Measurements from ENCODE around the gene NOS3. TPM values are rescaled to one million over a fixed set of nuclear protein-coding genes. Genes with fewer than 3 reads are reported as not detected.

The NOS3 gene
- total RNA-seq, 1 experiment from 2014 or later, result 59.8 TPM

DNA sequence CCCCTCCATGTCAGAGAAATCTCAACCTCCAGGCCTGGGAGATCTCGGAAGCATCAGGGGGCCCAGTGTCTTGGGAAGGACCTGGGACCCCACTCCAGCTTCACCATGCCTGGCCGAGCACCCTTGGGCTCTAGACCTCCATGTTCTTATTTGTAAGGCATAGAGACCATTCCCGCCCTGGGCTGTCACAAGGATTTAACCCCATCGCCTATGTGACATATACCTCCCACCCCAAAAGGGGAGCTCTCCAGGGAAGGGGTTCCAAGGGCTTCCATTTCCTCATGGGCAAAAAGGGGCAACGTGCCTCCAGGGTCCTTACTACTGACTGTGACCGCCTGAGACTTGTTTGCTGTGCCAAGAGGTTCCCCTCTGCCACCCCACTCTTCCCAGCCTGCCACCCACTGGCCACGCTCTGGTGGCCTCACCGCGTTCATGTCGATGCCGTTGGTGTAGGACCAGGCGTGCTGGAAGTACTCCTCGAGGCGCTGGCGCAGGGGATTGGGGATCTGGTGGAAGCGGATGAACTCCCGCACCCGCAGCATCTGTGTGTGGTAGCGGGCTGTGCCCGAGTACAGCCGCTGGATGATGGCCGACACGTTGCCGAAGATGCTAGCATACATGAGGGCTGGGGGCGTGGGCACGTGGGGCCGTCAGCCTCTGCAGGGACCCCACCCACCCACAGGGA, 40.2 kb upstream of the NOS3 start:
- H3K27me3 ChIP-seq (ENCODE audit: low read length), result no peaks in the 10 kb centered on the region
- H3K4me1 ChIP-seq (ENCODE audit: low read length), result no peaks in the 10 kb centered on the region
- DNase-seq, result no peak
- H3K9me2 ChIP-seq (replicated peaks; ENCODE audit: insufficient read depth, low read length), result no peaks in the 10 kb centered on the region
- no peak overlapping the region for H3K9ac ChIP-seq (ENCODE audit: low read length)
- no peak overlapping the region for H2AFZ ChIP-seq (ENCODE audit: low read length)
- no peaks in the 10 kb centered on the region for H3K9me3 ChIP-seq (ENCODE audit: low read length)
- no peak overlapping the region for H3K4me2 ChIP-seq (ENCODE audit: low read depth, low read length, poor library complexity, severe bottlenecking)
- no peaks in the 10 kb centered on the region for H3K36me3 ChIP-seq (ENCODE audit: insufficient read depth, low read length)
- H3K27ac ChIP-seq (ENCODE audit: low read length), result no peak overlapping the region
- H3K79me2 ChIP-seq (ENCODE audit: low read length), result no peaks in the 10 kb centered on the region
- no peak overlapping the region for H3K4me3 ChIP-seq (ENCODE audit: low read length)
- H4K20me1 ChIP-seq (ENCODE audit: insufficient read depth, low read depth, low read length), result no peaks in the 10 kb centered on the region

DNA sequence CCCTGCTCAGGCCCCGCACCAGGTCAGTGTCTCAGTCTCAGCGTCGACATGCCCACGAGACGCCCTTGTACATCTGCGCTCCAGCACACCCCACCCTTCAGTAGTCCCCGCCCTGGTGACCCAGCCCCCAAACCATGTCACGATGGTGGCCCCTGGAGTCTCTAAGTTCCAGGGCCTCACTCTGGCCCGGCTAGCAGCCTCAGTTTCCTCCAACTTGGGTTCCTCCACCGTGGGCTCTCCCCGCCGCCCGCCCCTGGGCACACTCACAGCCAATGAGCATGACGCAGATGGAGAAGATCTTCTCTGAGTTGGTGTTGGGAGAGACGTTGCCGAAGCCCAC, 39.7 kb upstream of the NOS3 start:
- no peaks in the 10 kb centered on the region for H3K9me3 ChIP-seq (ENCODE audit: low read length)
- H2AFZ ChIP-seq (ENCODE audit: low read length), result no peak overlapping the region
- no peak for DNase-seq
- no peaks in the 10 kb centered on the region for H4K20me1 ChIP-seq (ENCODE audit: insufficient read depth, low read depth, low read length)
- no peaks in the 10 kb centered on the region for H3K79me2 ChIP-seq (ENCODE audit: low read length)
- H3K4me1 ChIP-seq (ENCODE audit: low read length), result no peaks in the 10 kb centered on the region
- H3K4me3 ChIP-seq (ENCODE audit: low read length), result no peak overlapping the region
- H3K9me2 ChIP-seq (replicated peaks; ENCODE audit: insufficient read depth, low read length), result no peaks in the 10 kb centered on the region
- no peaks in the 10 kb centered on the region for H3K27me3 ChIP-seq (ENCODE audit: low read length)
- H3K4me2 ChIP-seq (ENCODE audit: low read depth, low read length, poor library complexity, severe bottlenecking), result no peak overlapping the region
- no peak overlapping the region for H3K9ac ChIP-seq (ENCODE audit: low read length)
- no peaks in the 10 kb centered on the region for H3K36me3 ChIP-seq (ENCODE audit: insufficient read depth, low read length)
- H3K27ac ChIP-seq (ENCODE audit: low read length), result no peak overlapping the region

DNA sequence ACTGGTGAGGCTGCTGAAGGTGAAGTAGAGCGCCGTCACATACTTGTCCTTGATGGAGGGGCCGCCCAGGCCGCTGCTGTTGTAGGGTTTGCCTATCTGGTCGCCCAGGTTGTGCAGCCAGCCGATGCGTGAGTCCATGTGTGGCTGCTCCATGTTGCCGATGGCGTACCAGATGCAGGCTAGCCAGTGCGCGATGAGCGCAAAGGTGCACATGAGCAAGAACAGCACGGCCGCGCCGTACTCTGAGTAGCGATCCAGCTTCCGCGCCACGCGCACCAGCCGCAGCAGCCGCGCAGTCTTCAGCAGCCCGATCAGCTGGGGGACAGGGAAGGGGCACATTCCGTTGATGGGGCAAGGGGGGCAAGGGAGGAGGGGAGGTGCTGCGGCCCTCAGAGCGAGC, 39.3 kb upstream of the NOS3 start:
- H2AFZ ChIP-seq (ENCODE audit: low read length), result no peak overlapping the region
- no peak overlapping the region for H3K9ac ChIP-seq (ENCODE audit: low read length)
- no peaks in the 10 kb centered on the region for H3K9me2 ChIP-seq (replicated peaks; ENCODE audit: insufficient read depth, low read length)
- H3K79me2 ChIP-seq (ENCODE audit: low read length), result no peaks in the 10 kb centered on the region
- no peaks in the 10 kb centered on the region for H4K20me1 ChIP-seq (ENCODE audit: insufficient read depth, low read depth, low read length)
- H3K9me3 ChIP-seq (ENCODE audit: low read length), result no peaks in the 10 kb centered on the region
- H3K27me3 ChIP-seq (ENCODE audit: low read length), result no peaks in the 10 kb centered on the region
- no peak overlapping the region for H3K4me3 ChIP-seq (ENCODE audit: low read length)
- H3K4me2 ChIP-seq (ENCODE audit: low read depth, low read length, poor library complexity, severe bottlenecking), result no peak overlapping the region
- DNase-seq, result no peak
- no peaks in the 10 kb centered on the region for H3K36me3 ChIP-seq (ENCODE audit: insufficient read depth, low read length)
- no peaks in the 10 kb centered on the region for H3K4me1 ChIP-seq (ENCODE audit: low read length)
- H3K27ac ChIP-seq (ENCODE audit: low read length), result no peak overlapping the region

- no peak overlapping the region for H3K4me2 ChIP-seq (ENCODE audit: low read depth, low read length, poor library complexity, severe bottlenecking)
- H3K9me3 ChIP-seq (ENCODE audit: low read length), result no peaks in the 10 kb centered on the region
- no peak overlapping the region for H3K4me3 ChIP-seq (ENCODE audit: low read length)
- H4K20me1 ChIP-seq (ENCODE audit: insufficient read depth, low read depth, low read length), result no peaks in the 10 kb centered on the region
- no peaks in the 10 kb centered on the region for H3K79me2 ChIP-seq (ENCODE audit: low read length)
- no peak overlapping the region for H3K9ac ChIP-seq (ENCODE audit: low read length)
- no peaks in the 10 kb centered on the region for H3K4me1 ChIP-seq (ENCODE audit: low read length)
- no peak for DNase-seq
- H3K9me2 ChIP-seq (replicated peaks; ENCODE audit: insufficient read depth, low read length), result no peaks in the 10 kb centered on the region
- H3K27me3 ChIP-seq (ENCODE audit: low read length), result no peaks in the 10 kb centered on the region
- no peaks in the 10 kb centered on the region for H3K36me3 ChIP-seq (ENCODE audit: insufficient read depth, low read length)
- H3K27ac ChIP-seq (ENCODE audit: low read length), result no peak overlapping the region
- H2AFZ ChIP-seq (ENCODE audit: low read length), result no peak overlapping the region
These were observed 38.3 kb upstream of the NOS3 start for GRCh38 chr7:150952331-150953050.

GRCh38 chr7:150953061-150953997, 37.5 kb upstream of the NOS3 start:
- H3K9ac ChIP-seq (ENCODE audit: low read length), result no peak overlapping the region
- no peaks in the 10 kb centered on the region for H4K20me1 ChIP-seq (ENCODE audit: insufficient read depth, low read depth, low read length)
- no peaks in the 10 kb centered on the region for H3K36me3 ChIP-seq (ENCODE audit: insufficient read depth, low read length)
- H3K4me2 ChIP-seq (ENCODE audit: low read depth, low read length, poor library complexity, severe bottlenecking), result no peak overlapping the region
- no peaks in the 10 kb centered on the region for H3K79me2 ChIP-seq (ENCODE audit: low read length)
- H3K9me2 ChIP-seq (replicated peaks; ENCODE audit: insufficient read depth, low read length), result no peaks in the 10 kb centered on the region
- no peak overlapping the region for H3K4me3 ChIP-seq (ENCODE audit: low read length)
- DNase-seq, result no peak
- no peak overlapping the region for H3K27ac ChIP-seq (ENCODE audit: low read length)
- H3K9me3 ChIP-seq (ENCODE audit: low read length), result no peaks in the 10 kb centered on the region
- H2AFZ ChIP-seq (ENCODE audit: low read length), result no peak overlapping the region
- no peaks in the 10 kb centered on the region for H3K27me3 ChIP-seq (ENCODE audit: low read length)
- H3K4me1 ChIP-seq (ENCODE audit: low read length), result no peaks in the 10 kb centered on the region

GRCh38 chr7:150954201-150954985, 36.4 kb upstream of the NOS3 start:
- H2AFZ ChIP-seq (ENCODE audit: low read length), result no peak overlapping the region
- no peaks in the 10 kb centered on the region for H4K20me1 ChIP-seq (ENCODE audit: insufficient read depth, low read depth, low read length)
- no peak overlapping the region for H3K27ac ChIP-seq (ENCODE audit: low read length)
- no peak overlapping the region for H3K4me3 ChIP-seq (ENCODE audit: low read length)
- H3K4me2 ChIP-seq (ENCODE audit: low read depth, low read length, poor library complexity, severe bottlenecking), result no peak overlapping the region
- H3K27me3 ChIP-seq (ENCODE audit: low read length), result no peaks in the 10 kb centered on the region
- H3K4me1 ChIP-seq (ENCODE audit: low read length), result no peaks in the 10 kb centered on the region
- no peaks in the 10 kb centered on the region for H3K9me2 ChIP-seq (replicated peaks; ENCODE audit: insufficient read depth, low read length)
- H3K79me2 ChIP-seq (ENCODE audit: low read length), result no peaks in the 10 kb centered on the region
- H3K36me3 ChIP-seq (ENCODE audit: insufficient read depth, low read length), result no peaks in the 10 kb centered on the region
- H3K9ac ChIP-seq (ENCODE audit: low read length), result no peak overlapping the region
- no peak for DNase-seq
- no peaks in the 10 kb centered on the region for H3K9me3 ChIP-seq (ENCODE audit: low read length)

GRCh38 chr7:150954986-150955518, 35.8 kb upstream of the NOS3 start:
- no peak for DNase-seq
- no peaks in the 10 kb centered on the region for H3K79me2 ChIP-seq (ENCODE audit: low read length)
- no peaks in the 10 kb centered on the region for H3K36me3 ChIP-seq (ENCODE audit: insufficient read depth, low read length)
- H3K9me2 ChIP-seq (replicated peaks; ENCODE audit: insufficient read depth, low read length), result no peaks in the 10 kb centered on the region
- no peak overlapping the region for H3K4me2 ChIP-seq (ENCODE audit: low read depth, low read length, poor library complexity, severe bottlenecking)
- H2AFZ ChIP-seq (ENCODE audit: low read length), result no peak overlapping the region
- no peaks in the 10 kb centered on the region for H3K9me3 ChIP-seq (ENCODE audit: low read length)
- no peak overlapping the region for H3K4me3 ChIP-seq (ENCODE audit: low read length)
- H3K9ac ChIP-seq (ENCODE audit: low read length), result no peak overlapping the region
- no peaks in the 10 kb centered on the region for H3K27me3 ChIP-seq (ENCODE audit: low read length)
- H4K20me1 ChIP-seq (ENCODE audit: insufficient read depth, low read depth, low read length), result no peaks in the 10 kb centered on the region
- H3K27ac ChIP-seq (ENCODE audit: low read length), result no peak overlapping the region
- H3K4me1 ChIP-seq (ENCODE audit: low read length), result no peaks in the 10 kb centered on the region
